Measurements from ENCODE around the gene CTTN.

The CTTN gene

GRCh38 chr11:70429724-70430521 lies 31.6 kb downstream of the CTTN start:
- Mint-ChIP-seq H3K4me3 (no peak overlapping the region), H3K36me3 (ENCODE audit: insufficient read depth) (peaks cover 3% of the 10 kb centered on the region), H3K27ac (no peak overlapping the region), H3K9me3 (no peaks in the 10 kb centered on the region), H3K4me1 (ENCODE audit: low read depth in 2 of 2) (peaks cover 7 to 12% of the 10 kb centered on the region in 2 donors), H3K27me3 (peaks cover 36 to 77% of the 10 kb centered on the region in 2 donors)
- ATAC-seq (replicated peaks): peak; percentile 24
- no peak for DNase-seq

- Mint-ChIP-seq H3K4me3 (no peak overlapping the region), H3K27ac (no peak overlapping the region), H3K36me3 (ENCODE audit: insufficient read depth) (peaks cover 3% of the 10 kb centered on the region), H3K27me3 (peaks cover 39 to 78% of the 10 kb centered on the region in 2 donors), H3K4me1 (ENCODE audit: low read depth in 2 of 2) (peaks cover 0 to 2% of the 10 kb centered on the region in 2 donors), H3K9me3 (no peaks in the 10 kb centered on the region)
- ATAC-seq (replicated peaks) (no peak), DNase-seq (no peak)
These were observed 32.6 kb downstream of the CTTN start for GRCh38 chr11:70430671-70431574.

- Mint-ChIP-seq H3K9me3 (no peaks in the 10 kb centered on the region), H3K27ac (no peak overlapping the region), H3K4me1 (ENCODE audit: low read depth in 2 of 2) (no peaks in the 10 kb centered on the region), H3K4me3 (no peak overlapping the region), H3K27me3 (peaks cover 39 to 82% of the 10 kb centered on the region in 2 donors), H3K36me3 (ENCODE audit: insufficient read depth) (peaks cover 3% of the 10 kb centered on the region)
- no peak for DNase-seq
- ATAC-seq (replicated peaks): no peak
These were observed 33.3 kb downstream of the CTTN start for GRCh38 chr11:70431611-70432010.

- peaks cover 3% of the 10 kb centered on the region for H3K36me3 Mint-ChIP-seq (ENCODE audit: insufficient read depth)
- H3K27ac Mint-ChIP-seq: no peak overlapping the region
- H3K4me1 Mint-ChIP-seq (ENCODE audit: low read depth in 2 of 2): no peaks in the 10 kb centered on the region
- peaks cover 39 to 86% of the 10 kb centered on the region in 2 donors for H3K27me3 Mint-ChIP-seq
- no peaks in the 10 kb centered on the region for H3K9me3 Mint-ChIP-seq
- ATAC-seq (replicated peaks): no peak
- H3K4me3 Mint-ChIP-seq: no peak overlapping the region
- no peak for DNase-seq
These were observed 33.7 kb downstream of the CTTN start for GRCh38 chr11:70432065-70432464.

- Mint-ChIP-seq H3K27me3 (peaks cover 36 to 91% of the 10 kb centered on the region in 2 donors), H3K4me1 (ENCODE audit: low read depth in 2 of 2) (no peaks in the 10 kb centered on the region), H3K9me3 (no peaks in the 10 kb centered on the region), H3K36me3 (ENCODE audit: insufficient read depth) (peaks cover 3% of the 10 kb centered on the region), H3K27ac (no peak overlapping the region), H3K4me3 (no peak overlapping the region)
- ATAC-seq (replicated peaks) (no peak), DNase-seq (no peak)
These were observed 34.3 kb downstream of the CTTN start for GRCh38 chr11:70432580-70432979.

GRCh38 chr11:70433038-70433437 lies 34.7 kb downstream of the CTTN start:
- ATAC-seq (replicated peaks) (no peak), DNase-seq (no peak)
- Mint-ChIP-seq H3K27ac (no peak overlapping the region), H3K27me3 (peaks cover 37 to 95% of the 10 kb centered on the region in 2 donors), H3K9me3 (no peaks in the 10 kb centered on the region), H3K4me1 (ENCODE audit: low read depth in 2 of 2) (no peaks in the 10 kb centered on the region), H3K4me3 (no peak overlapping the region), H3K36me3 (ENCODE audit: insufficient read depth) (peaks cover 3% of the 10 kb centered on the region)

- Mint-ChIP-seq H3K36me3 (ENCODE audit: insufficient read depth) (peaks cover 3% of the 10 kb centered on the region), H3K4me3 (no peak overlapping the region), H3K9me3 (no peaks in the 10 kb centered on the region), H3K27me3 (peaks cover 35 to 95% of the 10 kb centered on the region in 2 donors), H3K4me1 (ENCODE audit: low read depth in 2 of 2) (no peaks in the 10 kb centered on the region), H3K27ac (no peak overlapping the region)
- no peak for ATAC-seq (replicated peaks)
- no peak for DNase-seq
These were observed 35.2 kb downstream of the CTTN start for GRCh38 chr11:70433526-70433925.

- DNase-seq (no peak), ATAC-seq (replicated peaks) (no peak)
- Mint-ChIP-seq H3K4me3 (no peak overlapping the region), H3K9me3 (no peaks in the 10 kb centered on the region), H3K27ac (no peak overlapping the region), H3K4me1 (ENCODE audit: low read depth in 2 of 2) (no peaks in the 10 kb centered on the region), H3K36me3 (ENCODE audit: insufficient read depth) (peaks cover 3% of the 10 kb centered on the region), H3K27me3 (peaks cover 30 to 95% of the 10 kb centered on the region in 2 donors)
These were observed 35.9 kb downstream of the CTTN start for GRCh38 chr11:70433966-70434812.

GRCh38 chr11:70434813-70435278 lies 36.5 kb downstream of the CTTN start:
- Mint-ChIP-seq H3K4me3 (no peak overlapping the region), H3K36me3 (ENCODE audit: insufficient read depth) (peaks cover 3% of the 10 kb centered on the region), H3K27ac (no peak overlapping the region), H3K27me3 (peaks cover 33 to 95% of the 10 kb centered on the region in 2 donors), H3K4me1 (ENCODE audit: low read depth in 2 of 2) (no peaks in the 10 kb centered on the region), H3K9me3 (no peaks in the 10 kb centered on the region)
- ATAC-seq (replicated peaks): no peak
- no peak for DNase-seq

GRCh38 chr11:70435361-70435760 lies 37.0 kb downstream of the CTTN start:
- no peak overlapping the region for H3K4me3 Mint-ChIP-seq
- H3K9me3 Mint-ChIP-seq: no peaks in the 10 kb centered on the region
- no peak overlapping the region for H3K27ac Mint-ChIP-seq
- ATAC-seq (replicated peaks): no peak
- DNase-seq: no peak
- H3K27me3 Mint-ChIP-seq: peaks cover 33 to 95% of the 10 kb centered on the region in 2 donors
- peaks cover 3% of the 10 kb centered on the region for H3K36me3 Mint-ChIP-seq (ENCODE audit: insufficient read depth)
- no peaks in the 10 kb centered on the region for H3K4me1 Mint-ChIP-seq (ENCODE audit: low read depth in 2 of 2)

- peaks cover 33 to 95% of the 10 kb centered on the region in 2 donors for H3K27me3 Mint-ChIP-seq
These were observed 37.6 kb downstream of the CTTN start for GRCh38 chr11:70435765-70436500.

GRCh38 chr11:70436501-70436860 lies 38.2 kb downstream of the CTTN start:
- Mint-ChIP-seq H3K4me1 (ENCODE audit: low read depth in 2 of 2) (no peaks in the 10 kb centered on the region), H3K27me3 (peaks cover 32 to 89% of the 10 kb centered on the region in 2 donors), H3K9me3 (no peaks in the 10 kb centered on the region), H3K36me3 (ENCODE audit: insufficient read depth) (peaks cover 3% of the 10 kb centered on the region), H3K4me3 (no peak overlapping the region), H3K27ac (no peak overlapping the region)
- ATAC-seq (replicated peaks): no peak
- DNase-seq: no peak

More at GRCh38 chr11:70435765-70436500, 37.6 kb downstream of the CTTN start:
- Mint-ChIP-seq H3K27ac (no peak overlapping the region), H3K4me3 (no peak overlapping the region), H3K9me3 (no peaks in the 10 kb centered on the region), H3K4me1 (ENCODE audit: low read depth in 2 of 2) (no peaks in the 10 kb centered on the region), H3K36me3 (ENCODE audit: insufficient read depth) (peaks cover 3% of the 10 kb centered on the region)
- no peak for DNase-seq
- no peak for ATAC-seq (replicated peaks)

All from effector memory CD8-positive, alpha-beta T cell (primary cell).